ENCODE results near the gene LTBP1. TPM values are rescaled to one million over a fixed set of nuclear protein-coding genes. Genes with fewer than 3 reads are reported as not detected.

The LTBP1 gene
- total RNA-seq, 1 experiment from 2014 or later = 119 TPM

GRCh38 chr2:33339269-33339668, 392.5 kb downstream of the LTBP1 start:
- POLR2A ChIA-PET = no interaction called here
- BruUV-seq (replicated peaks) = no TSS peak
- CTCF ChIA-PET = no interaction called here
- DNase-seq (ENCODE audit: unreplicated experiment) = no peak
- H3K27me3 Mint-ChIP-seq (ENCODE audit: insufficient read depth, unreplicated experiment) = no peaks in the 10 kb centered on the region
- intact Hi-C loops (cut with micrococcal nuclease) = no loop called here
- no peak for TF ChIP-seq CTCF (IDR thresholded peaks at IDR 0.05; ENCODE audit: unreplicated experiment)
- H3K9me3 Mint-ChIP-seq (ENCODE audit: unreplicated experiment) = no peaks in the 10 kb centered on the region
- no peak overlapping the region for H3K4me3 Mint-ChIP-seq (ENCODE audit: unreplicated experiment)
- peaks cover 6% of the 10 kb centered on the region for H3K4me1 Mint-ChIP-seq (ENCODE audit: insufficient read depth, unreplicated experiment)
- peaks cover 26% of the 10 kb centered on the region for H3K36me3 Mint-ChIP-seq (ENCODE audit: insufficient read depth, unreplicated experiment)
- H3K27ac Mint-ChIP-seq (ENCODE audit: low read depth, unreplicated experiment) = no peak overlapping the region

GRCh38 chr2:33340280-33340679, 393.5 kb downstream of the LTBP1 start:
- H3K9me3 Mint-ChIP-seq (ENCODE audit: unreplicated experiment) = no peaks in the 10 kb centered on the region
- POLR2A ChIA-PET = interaction anchor here (0.7 kb wide), 1 partner anchor 35 kb away, joined by 3 read pairs; no protein-coding TSS in a partner anchor

GRCh38 chr2:33342171-33342570, 395.4 kb downstream of the LTBP1 start:
- no peaks in the 10 kb centered on the region for H3K27me3 Mint-ChIP-seq (ENCODE audit: insufficient read depth, unreplicated experiment)
- CTCF ChIA-PET = no interaction called here
- H3K36me3 Mint-ChIP-seq (ENCODE audit: insufficient read depth, unreplicated experiment) = peaks cover 34% of the 10 kb centered on the region
- H3K4me3 Mint-ChIP-seq (ENCODE audit: unreplicated experiment) = no peak overlapping the region
- intact Hi-C loops (cut with micrococcal nuclease) = no loop called here
- no peak for TF ChIP-seq CTCF (IDR thresholded peaks at IDR 0.05; ENCODE audit: unreplicated experiment)
- H3K27ac Mint-ChIP-seq (ENCODE audit: low read depth, unreplicated experiment) = no peak overlapping the region
- BruUV-seq (replicated peaks) = no TSS peak
- DNase-seq (ENCODE audit: unreplicated experiment) = no peak
- peaks cover 6% of the 10 kb centered on the region for H3K4me1 Mint-ChIP-seq (ENCODE audit: insufficient read depth, unreplicated experiment)
- no peaks in the 10 kb centered on the region for H3K9me3 Mint-ChIP-seq (ENCODE audit: unreplicated experiment)
- POLR2A ChIA-PET = interaction anchor here (0.5 kb wide), 1 partner anchor 220 kb away, joined by 3 read pairs; no protein-coding TSS in a partner anchor

More at GRCh38 chr2:33340280-33340679, 393.5 kb downstream of the LTBP1 start:
- no peak for DNase-seq (ENCODE audit: unreplicated experiment)
- no TSS peak for BruUV-seq (replicated peaks)
- no peak for TF ChIP-seq CTCF (IDR thresholded peaks at IDR 0.05; ENCODE audit: unreplicated experiment)
- H3K36me3 Mint-ChIP-seq (ENCODE audit: insufficient read depth, unreplicated experiment) = peaks cover 27% of the 10 kb centered on the region
- intact Hi-C loops (cut with micrococcal nuclease) = no loop called here
- CTCF ChIA-PET = no interaction called here
- H3K27ac Mint-ChIP-seq (ENCODE audit: low read depth, unreplicated experiment) = no peak overlapping the region
- H3K4me1 Mint-ChIP-seq (ENCODE audit: insufficient read depth, unreplicated experiment) = peaks cover 6% of the 10 kb centered on the region
- no peaks in the 10 kb centered on the region for H3K27me3 Mint-ChIP-seq (ENCODE audit: insufficient read depth, unreplicated experiment)
- H3K4me3 Mint-ChIP-seq (ENCODE audit: unreplicated experiment) = no peak overlapping the region

GRCh38 chr2:33342705-33343104, 396.0 kb downstream of the LTBP1 start:
- H3K27ac Mint-ChIP-seq (ENCODE audit: low read depth, unreplicated experiment) = no peak overlapping the region
- CTCF ChIA-PET = no interaction called here

More at GRCh38 chr2:33342705-33343104, 396.0 kb downstream of the LTBP1 start:
- Mint-ChIP-seq H3K4me3 (ENCODE audit: unreplicated experiment) (no peak overlapping the region), H3K36me3 (ENCODE audit: insufficient read depth, unreplicated experiment) (peaks cover 39% of the 10 kb centered on the region), H3K4me1 (ENCODE audit: insufficient read depth, unreplicated experiment) (peaks cover 6% of the 10 kb centered on the region), H3K27me3 (ENCODE audit: insufficient read depth, unreplicated experiment) (no peaks in the 10 kb centered on the region), H3K9me3 (ENCODE audit: unreplicated experiment) (no peaks in the 10 kb centered on the region)
- no peak for TF ChIP-seq CTCF (IDR thresholded peaks at IDR 0.05; ENCODE audit: unreplicated experiment)
- POLR2A ChIA-PET = interaction anchor here (0.5 kb wide), 1 partner anchor 221 kb away, joined by 3 read pairs; no protein-coding TSS in a partner anchor
- BruUV-seq (replicated peaks) = no TSS peak
- intact Hi-C loops (cut with micrococcal nuclease) = no loop called here
- no peak for DNase-seq (ENCODE audit: unreplicated experiment)

Data from MCF 10A (cell line).